KMS-11 (cell line): ENCODE results near the gene SIN3B.
"Not testable (repeated sequence)": the region's sequence is repeated elsewhere in the genome, so short reads cannot be mapped to it uniquely, and the experiment has no call there.

ENCODE experiments used
- H2AFZ ChIP-seq: fragments of 200-600 bp; sonication (generic); 2 replicates; pipeline ENCODE4 v1.6.1; 2016; ENCODE audit warnings: antibody characterized with exemption, mixed run types, low read depth
- H3K27ac ChIP-seq: fragments of 200-600 bp; sonication (generic); 2 replicates; pipeline ENCODE4 v1.6.1; 2016; ENCODE audit warnings: mild to moderate bottlenecking, mixed run types
- H3K27me3 ChIP-seq: fragments of 200-600 bp; sonication (generic); 2 replicates; pipeline ENCODE4 v1.6.1; 2017; ENCODE audit warnings: mild to moderate bottlenecking, low read depth, mixed run types, moderate library complexity; ENCODE audit not compliant: insufficient read depth
- H3K36me3 ChIP-seq: fragments of 200-600 bp; sonication (generic); 2 replicates; pipeline ENCODE4 v1.6.1; 2017; ENCODE audit warnings: mild to moderate bottlenecking, mixed run types; ENCODE audit not compliant: insufficient read depth
- H3K4me1 ChIP-seq: fragments of 200-600 bp; sonication (generic); 2 replicates; pipeline ENCODE4 v1.6.1; 2016; ENCODE audit warnings: mild to moderate bottlenecking, low read depth, mixed run types; ENCODE audit not compliant: poor library complexity, severe bottlenecking
- H3K4me2 ChIP-seq: fragments of 200-600 bp; sonication (generic); 2 replicates; pipeline ENCODE4 v1.7.0; 2016; ENCODE audit warnings: mild to moderate bottlenecking, mixed run types
- H3K4me3 ChIP-seq: fragments of 200-600 bp; sonication (generic); IDR thresholded peaks from 2 replicates; pipeline ENCODE4 v1.6.1; 2017; ENCODE audit warnings: low read depth, low read length, mixed read lengths; ENCODE audit not compliant: insufficient read depth
- H3K79me2 ChIP-seq: fragments of 200-600 bp; sonication (generic); 2 replicates; pipeline ENCODE4 v1.6.1; 2016; ENCODE audit warnings: low read depth, mixed run types; ENCODE audit not compliant: insufficient read depth
- H3K9ac ChIP-seq: fragments of 200-600 bp; sonication (generic); 2 replicates; pipeline ENCODE4 v1.6.1; 2016; ENCODE audit warnings: mild to moderate bottlenecking, mixed run types
- H4K20me1 ChIP-seq: fragments of 200-600 bp; sonication (generic); 2 replicates; pipeline ENCODE4 v1.6.1; 2016; ENCODE audit warnings: mild to moderate bottlenecking, mixed run types; ENCODE audit not compliant: insufficient read depth
- TF ChIP-seq, protein P1 (sequence below): fragments of 200-600 bp; sonication (generic); conservative IDR thresholded peaks from 2 replicates; pipeline ENCODE4 v1.6.1; 2017; ENCODE audit warnings: low read depth, mild to moderate bottlenecking, antibody characterized with exemption, low read length, moderate library complexity, mixed read lengths

Gene SIN3B

DNA sequence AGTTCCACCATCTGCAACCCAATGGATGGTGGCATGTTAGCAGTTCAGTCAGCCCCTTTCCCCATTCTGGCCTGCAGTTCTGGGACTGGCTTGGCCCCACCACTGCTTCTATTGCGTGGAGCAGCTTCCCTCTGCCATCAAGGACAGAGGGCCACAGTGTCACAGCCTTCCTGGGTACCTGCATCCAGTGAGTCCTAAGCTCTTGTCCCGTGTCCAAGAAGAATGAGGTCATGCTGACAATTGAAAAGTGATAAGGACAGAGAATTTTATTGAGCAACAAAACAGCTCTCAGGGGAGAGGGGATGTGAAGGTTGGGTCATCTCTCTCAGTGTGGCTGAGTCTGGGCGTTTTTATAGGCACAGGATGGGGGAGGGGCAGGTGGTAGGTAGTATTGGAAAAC, 33.5 kb upstream of the SIN3B start:
- Histone ChIP-seq H4K20me1 (no peaks in the 10 kb centered on the region), H3K79me2 (no peaks in the 10 kb centered on the region), H3K9ac (no peak overlapping the region), H3K27me3 (no peaks in the 10 kb centered on the region), H3K4me1 (no peaks in the 10 kb centered on the region), H3K27ac (no peak overlapping the region), H3K4me2 (no peak overlapping the region), H2AFZ (no peak overlapping the region), H3K4me3 (no peak overlapping the region), H3K36me3 (no peaks in the 10 kb centered on the region)
- TF ChIP-seq, protein P1, sequence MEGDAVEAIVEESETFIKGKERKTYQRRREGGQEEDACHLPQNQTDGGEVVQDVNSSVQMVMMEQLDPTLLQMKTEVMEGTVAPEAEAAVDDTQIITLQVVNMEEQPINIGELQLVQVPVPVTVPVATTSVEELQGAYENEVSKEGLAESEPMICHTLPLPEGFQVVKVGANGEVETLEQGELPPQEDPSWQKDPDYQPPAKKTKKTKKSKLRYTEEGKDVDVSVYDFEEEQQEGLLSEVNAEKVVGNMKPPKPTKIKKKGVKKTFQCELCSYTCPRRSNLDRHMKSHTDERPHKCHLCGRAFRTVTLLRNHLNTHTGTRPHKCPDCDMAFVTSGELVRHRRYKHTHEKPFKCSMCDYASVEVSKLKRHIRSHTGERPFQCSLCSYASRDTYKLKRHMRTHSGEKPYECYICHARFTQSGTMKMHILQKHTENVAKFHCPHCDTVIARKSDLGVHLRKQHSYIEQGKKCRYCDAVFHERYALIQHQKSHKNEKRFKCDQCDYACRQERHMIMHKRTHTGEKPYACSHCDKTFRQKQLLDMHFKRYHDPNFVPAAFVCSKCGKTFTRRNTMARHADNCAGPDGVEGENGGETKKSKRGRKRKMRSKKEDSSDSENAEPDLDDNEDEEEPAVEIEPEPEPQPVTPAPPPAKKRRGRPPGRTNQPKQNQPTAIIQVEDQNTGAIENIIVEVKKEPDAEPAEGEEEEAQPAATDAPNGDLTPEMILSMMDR: no peak

DNA sequence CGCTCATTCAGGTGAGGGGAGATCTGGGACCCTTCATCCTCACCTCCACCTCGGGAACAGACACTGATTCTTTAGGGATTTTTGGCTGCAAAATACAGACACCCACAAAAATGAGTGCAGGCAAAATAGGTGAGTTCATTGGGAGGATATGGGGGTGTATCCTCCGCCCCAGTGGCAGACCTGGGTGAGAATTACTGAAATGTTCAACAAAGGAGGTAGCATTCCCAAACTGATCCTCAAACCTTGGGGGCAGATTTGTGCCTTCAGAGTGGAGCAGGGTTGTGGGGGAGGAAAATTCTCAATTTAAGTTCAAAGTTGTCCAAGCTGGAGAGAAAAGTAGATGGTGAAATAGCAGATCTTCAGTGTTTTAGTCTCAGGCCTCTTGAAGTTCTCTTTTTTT, 31.3 kb upstream of the SIN3B start:
- no peaks in the 10 kb centered on the region for H3K79me2 ChIP-seq
- no peak overlapping the region for H3K4me2 ChIP-seq
- H4K20me1 ChIP-seq: no peaks in the 10 kb centered on the region
- TF ChIP-seq, protein P1: no peak
- no peak overlapping the region for H3K4me3 ChIP-seq
- no peak overlapping the region for H3K27ac ChIP-seq
- no peaks in the 10 kb centered on the region for H3K27me3 ChIP-seq
- H3K4me1 ChIP-seq: no peaks in the 10 kb centered on the region
- H3K9ac ChIP-seq: no peak overlapping the region
- no peak overlapping the region for H2AFZ ChIP-seq
- H3K36me3 ChIP-seq: no peaks in the 10 kb centered on the region

DNA sequence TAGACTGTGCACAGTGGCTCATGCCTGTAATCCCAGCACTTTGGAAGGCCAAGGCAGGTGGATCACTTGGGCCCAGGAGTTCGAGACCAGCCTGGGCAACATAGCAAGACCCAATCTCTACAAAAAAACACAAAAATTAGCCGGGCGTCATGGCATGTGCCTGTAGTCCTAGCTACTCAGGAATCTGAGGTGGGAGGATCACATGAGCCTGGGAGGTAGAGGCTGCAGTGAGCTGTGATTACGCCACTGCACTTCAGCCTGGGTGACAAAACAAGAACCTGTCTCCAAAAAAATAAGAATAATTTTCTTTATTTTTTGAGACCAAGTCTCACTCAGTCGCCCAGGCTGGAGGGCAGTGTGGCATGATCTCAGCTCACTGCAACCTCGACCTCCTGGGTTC, 30.9 kb upstream of the SIN3B start:
- H3K4me1 ChIP-seq: not testable (repeated sequence)

DNA sequence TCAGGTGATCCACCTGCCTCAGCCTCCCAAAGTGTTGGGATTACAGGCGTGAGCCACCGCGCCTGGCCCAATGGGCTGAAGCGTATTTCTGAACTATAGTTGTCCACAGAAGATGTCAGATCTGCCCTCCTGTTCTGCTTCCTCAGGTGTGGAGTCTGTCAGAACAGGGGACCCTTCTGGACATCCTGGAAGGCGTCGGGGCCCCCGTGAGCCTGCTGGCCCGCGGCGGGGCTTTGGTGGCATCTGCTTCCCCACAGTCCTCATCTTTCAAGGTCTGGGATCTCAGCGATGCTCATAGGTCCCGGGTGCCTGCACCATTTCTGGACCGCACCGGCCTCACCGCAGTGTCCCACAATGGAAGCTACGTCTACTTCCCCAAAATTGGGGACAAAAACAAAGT, 29.5 kb upstream of the SIN3B start:
- Histone ChIP-seq H3K9ac (no peak overlapping the region), H2AFZ (no peak overlapping the region), H3K36me3 (no peaks in the 10 kb centered on the region), H3K27ac (no peak overlapping the region), H4K20me1 (no peaks in the 10 kb centered on the region), H3K79me2 (no peaks in the 10 kb centered on the region), H3K4me1 (no peaks in the 10 kb centered on the region), H3K4me3 (no peak overlapping the region), H3K4me2 (no peak overlapping the region), H3K27me3 (no peaks in the 10 kb centered on the region)
- TF ChIP-seq, protein P1: no peak

More for the DNA sequence above, 30.9 kb upstream of the SIN3B start:
- H3K27ac ChIP-seq, H3K79me2 ChIP-seq, H3K4me2 ChIP-seq, H3K36me3 ChIP-seq, H2AFZ ChIP-seq, H3K9ac ChIP-seq, H3K27me3 ChIP-seq, H4K20me1 ChIP-seq, H3K4me3 ChIP-seq: not testable (repeated sequence)

DNA sequence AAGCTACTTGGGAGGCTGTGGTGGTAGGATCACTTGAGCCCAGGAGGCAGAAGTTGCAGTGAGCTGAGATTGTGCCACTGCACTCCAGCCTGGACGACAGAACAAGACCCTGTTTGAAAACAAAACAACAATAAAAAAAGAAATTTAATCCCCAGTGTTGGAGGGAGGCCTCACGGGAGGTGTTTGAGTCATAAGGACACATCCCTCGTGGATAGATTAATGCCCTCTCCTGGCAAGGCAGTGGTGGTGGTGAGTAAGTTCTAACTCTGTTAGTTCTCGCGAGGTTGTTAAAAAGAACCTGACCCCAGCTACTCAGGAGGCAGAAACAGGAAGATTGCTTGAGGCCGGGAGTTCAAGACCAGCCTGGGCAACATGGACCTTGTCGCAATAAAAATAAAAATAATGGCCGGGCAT, 27.6 kb upstream of the SIN3B start:
- H3K4me2 ChIP-seq: no peak overlapping the region
- H3K4me3 ChIP-seq: no peak overlapping the region
- H3K9ac ChIP-seq: no peak overlapping the region
- H3K79me2 ChIP-seq: no peaks in the 10 kb centered on the region
- no peaks in the 10 kb centered on the region for H3K4me1 ChIP-seq
- no peaks in the 10 kb centered on the region for H3K27me3 ChIP-seq
- no peaks in the 10 kb centered on the region for H3K36me3 ChIP-seq
- H3K27ac ChIP-seq: no peak overlapping the region
- no peak overlapping the region for H2AFZ ChIP-seq
- no peaks in the 10 kb centered on the region for H4K20me1 ChIP-seq
- TF ChIP-seq, protein P1: no peak
